WTC11 (cell line): Measurements from ENCODE around the gene AP5Z1.

Experiments
- CREB1 ChIP-seq: sonication (generic); formaldehyde crosslinking; IDR thresholded peaks from 2 replicates; pipeline ENCODE4 v1.8.0; 2023; ENCODE audit warnings: mild to moderate bottlenecking, missing genetic modification reagents
- CTCF ChIP-seq: fragments of 200-600 bp; IDR thresholded peaks from 2 replicates; pipeline ENCODE4 v1.8.0; 2022; ENCODE audit warnings: antibody characterized with exemption
- JUN ChIP-seq: sonication (generic); formaldehyde crosslinking; IDR thresholded peaks from 2 replicates; pipeline ENCODE4 v1.8.0; 2023; ENCODE audit warnings: mild to moderate bottlenecking, missing genetic modification reagents
- USF2 ChIP-seq: sonication (generic); formaldehyde crosslinking; IDR thresholded peaks from 2 replicates; pipeline ENCODE4 v1.8.1; 2023; ENCODE audit warnings: mild to moderate bottlenecking, missing genetic modification reagents, moderate library complexity

- no peak for TF ChIP-seq JUN
- TF ChIP-seq CTCF, result no peak
- no peak for TF ChIP-seq CREB1 (CRISPR knock-in tag)
- no peak for TF ChIP-seq USF2 (CRISPR knock-in tag)
Measured at GRCh38 chr7:4800487-4800886, 25.1 kb downstream of the AP5Z1 start.
